ENCODE data around the gene C2orf69.

DNA sequence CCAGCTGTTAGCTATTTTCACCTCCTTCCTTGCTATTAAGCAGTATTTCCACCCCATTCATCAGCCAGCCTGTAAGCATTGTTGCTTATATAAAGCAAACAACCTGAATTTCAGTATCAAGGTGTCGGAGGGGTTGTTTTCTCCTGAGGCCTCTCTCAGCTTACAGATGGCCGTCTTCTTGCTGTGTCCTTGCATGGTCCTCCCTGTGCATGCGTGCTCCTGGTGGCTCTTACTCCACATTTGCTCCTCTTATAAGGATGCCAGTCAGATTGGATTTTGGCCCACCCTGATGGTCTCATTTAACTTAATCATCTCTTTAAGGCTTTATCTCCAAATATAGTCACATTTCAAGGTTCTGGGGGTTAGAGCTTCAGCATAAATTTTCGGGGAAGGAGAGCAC, 46.9 kb downstream of the C2orf69 start:
- TF ChIP-seq CTCF (IDR thresholded peaks at IDR 0.05; ENCODE audit: low read depth, low read length), result no peak
- TF ChIP-seq EZH2phosphoT487 (IDR thresholded peaks at IDR 0.05; ENCODE audit: low read depth), result no peak
